Activated naive CD4-positive, alpha-beta T cell treated with anti-CD3 and anti-CD28 coated beads, Interleukin-2, amount 10 ng/mL, durations not matched to agents 7 days and 5 days (primary cell): ENCODE data around the gene TECPR2.

Source experiments
- CTCF ChIA-PET: fragments of 350-600 bp; sonication (Branson Sonifier 250); formaldehyde crosslinking; loops from one replicate; lab custom pipeline; 2021; ENCODE audit warnings: antibody characterized with exemption; lab: Charles Lee
- DNase-seq: peaks from one replicate; pipeline ENCODE4 v3.0.0-alpha.2; 2020
- H3K27ac Mint-ChIP-seq: one replicate; pipeline ENCODE4 v1.8.0; 2021; ENCODE audit warnings: mild to moderate bottlenecking, moderate library complexity, mixed read lengths
- H3K27me3 Mint-ChIP-seq: one replicate; pipeline ENCODE4 v1.8.0; 2021; ENCODE audit warnings: mild to moderate bottlenecking, mixed read lengths
- H3K36me3 Mint-ChIP-seq: one replicate; pipeline ENCODE4 v1.8.0; 2021; ENCODE audit warnings: mixed read lengths
- H3K4me1 Mint-ChIP-seq: one replicate; pipeline ENCODE4 v1.8.0; 2021; ENCODE audit warnings: mixed read lengths
- H3K4me3 Mint-ChIP-seq: one replicate; pipeline ENCODE4 v1.8.0; 2021; ENCODE audit warnings: mild to moderate bottlenecking, moderate library complexity, mixed read lengths
- H3K9me3 Mint-ChIP-seq: one replicate; pipeline ENCODE4 v1.8.0; 2021; ENCODE audit warnings: mixed read lengths

Gene TECPR2, protein sequence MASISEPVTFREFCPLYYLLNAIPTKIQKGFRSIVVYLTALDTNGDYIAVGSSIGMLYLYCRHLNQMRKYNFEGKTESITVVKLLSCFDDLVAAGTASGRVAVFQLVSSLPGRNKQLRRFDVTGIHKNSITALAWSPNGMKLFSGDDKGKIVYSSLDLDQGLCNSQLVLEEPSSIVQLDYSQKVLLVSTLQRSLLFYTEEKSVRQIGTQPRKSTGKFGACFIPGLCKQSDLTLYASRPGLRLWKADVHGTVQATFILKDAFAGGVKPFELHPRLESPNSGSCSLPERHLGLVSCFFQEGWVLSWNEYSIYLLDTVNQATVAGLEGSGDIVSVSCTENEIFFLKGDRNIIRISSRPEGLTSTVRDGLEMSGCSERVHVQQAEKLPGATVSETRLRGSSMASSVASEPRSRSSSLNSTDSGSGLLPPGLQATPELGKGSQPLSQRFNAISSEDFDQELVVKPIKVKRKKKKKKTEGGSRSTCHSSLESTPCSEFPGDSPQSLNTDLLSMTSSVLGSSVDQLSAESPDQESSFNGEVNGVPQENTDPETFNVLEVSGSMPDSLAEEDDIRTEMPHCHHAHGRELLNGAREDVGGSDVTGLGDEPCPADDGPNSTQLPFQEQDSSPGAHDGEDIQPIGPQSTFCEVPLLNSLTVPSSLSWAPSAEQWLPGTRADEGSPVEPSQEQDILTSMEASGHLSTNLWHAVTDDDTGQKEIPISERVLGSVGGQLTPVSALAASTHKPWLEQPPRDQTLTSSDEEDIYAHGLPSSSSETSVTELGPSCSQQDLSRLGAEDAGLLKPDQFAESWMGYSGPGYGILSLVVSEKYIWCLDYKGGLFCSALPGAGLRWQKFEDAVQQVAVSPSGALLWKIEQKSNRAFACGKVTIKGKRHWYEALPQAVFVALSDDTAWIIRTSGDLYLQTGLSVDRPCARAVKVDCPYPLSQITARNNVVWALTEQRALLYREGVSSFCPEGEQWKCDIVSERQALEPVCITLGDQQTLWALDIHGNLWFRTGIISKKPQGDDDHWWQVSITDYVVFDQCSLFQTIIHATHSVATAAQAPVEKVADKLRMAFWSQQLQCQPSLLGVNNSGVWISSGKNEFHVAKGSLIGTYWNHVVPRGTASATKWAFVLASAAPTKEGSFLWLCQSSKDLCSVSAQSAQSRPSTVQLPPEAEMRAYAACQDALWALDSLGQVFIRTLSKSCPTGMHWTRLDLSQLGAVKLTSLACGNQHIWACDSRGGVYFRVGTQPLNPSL (N-terminal part only)

DNA sequence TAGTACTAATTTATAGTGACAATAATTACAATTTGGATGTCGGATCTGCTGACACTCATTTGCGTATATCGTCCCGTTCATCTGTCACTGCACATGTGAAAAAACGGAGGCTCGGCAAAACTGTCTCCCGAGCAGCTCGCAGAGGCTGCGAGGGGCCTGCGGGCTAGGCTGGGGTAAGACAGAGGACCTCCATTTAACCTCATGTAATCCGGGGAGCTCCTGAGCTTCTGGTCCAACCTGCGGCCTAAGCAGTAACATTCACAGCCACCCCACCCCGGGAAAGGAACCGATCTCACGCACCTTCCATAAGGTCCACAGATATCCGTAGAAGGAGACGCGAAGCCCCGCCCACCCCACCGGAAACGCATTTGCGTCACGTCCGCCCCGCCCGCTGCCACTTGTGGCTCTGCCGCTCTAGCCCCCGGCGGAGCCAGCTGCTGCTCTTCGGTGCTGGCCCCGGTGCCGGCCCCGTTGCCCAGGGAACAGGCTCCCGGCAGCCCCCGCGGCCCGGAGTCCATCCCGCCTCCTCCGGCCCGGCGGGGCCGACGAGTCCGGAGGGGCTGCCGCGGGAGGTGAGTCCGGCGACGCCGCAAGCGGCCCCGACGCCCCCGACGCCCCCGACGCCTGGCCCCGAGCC, at the start of gene TECPR2, which contains the start of gene CINP:
Gene TECPR2 (plus strand): TSS at position 397 of the 637 bp plus-strand sequence. CDS start 13,781 bp downstream, outside the sequence.
Gene CINP (minus strand): TSS at position 346 of the 637 bp plus-strand sequence. CDS start 39 bp downstream, at position 307.
- H3K36me3 Mint-ChIP-seq = peaks cover 8% of the 10 kb centered on the region
- peak; percentile 99 for DNase-seq
- H3K9me3 Mint-ChIP-seq = no peaks in the 10 kb centered on the region
- no peak within 1 kb of the TSS for H3K4me3 Mint-ChIP-seq
- CTCF ChIA-PET = interaction anchor here (1.5 kb wide), 1 partner anchor 49 kb away, joined by 3 read pairs; no protein-coding TSS in a partner anchor
- peak within 1 kb of the TSS; percentile 93 for H3K27ac Mint-ChIP-seq
- peaks cover 32% of the 10 kb centered on the region for H3K4me1 Mint-ChIP-seq
- H3K27me3 Mint-ChIP-seq = peaks cover 6% of the 10 kb centered on the region

DNA sequence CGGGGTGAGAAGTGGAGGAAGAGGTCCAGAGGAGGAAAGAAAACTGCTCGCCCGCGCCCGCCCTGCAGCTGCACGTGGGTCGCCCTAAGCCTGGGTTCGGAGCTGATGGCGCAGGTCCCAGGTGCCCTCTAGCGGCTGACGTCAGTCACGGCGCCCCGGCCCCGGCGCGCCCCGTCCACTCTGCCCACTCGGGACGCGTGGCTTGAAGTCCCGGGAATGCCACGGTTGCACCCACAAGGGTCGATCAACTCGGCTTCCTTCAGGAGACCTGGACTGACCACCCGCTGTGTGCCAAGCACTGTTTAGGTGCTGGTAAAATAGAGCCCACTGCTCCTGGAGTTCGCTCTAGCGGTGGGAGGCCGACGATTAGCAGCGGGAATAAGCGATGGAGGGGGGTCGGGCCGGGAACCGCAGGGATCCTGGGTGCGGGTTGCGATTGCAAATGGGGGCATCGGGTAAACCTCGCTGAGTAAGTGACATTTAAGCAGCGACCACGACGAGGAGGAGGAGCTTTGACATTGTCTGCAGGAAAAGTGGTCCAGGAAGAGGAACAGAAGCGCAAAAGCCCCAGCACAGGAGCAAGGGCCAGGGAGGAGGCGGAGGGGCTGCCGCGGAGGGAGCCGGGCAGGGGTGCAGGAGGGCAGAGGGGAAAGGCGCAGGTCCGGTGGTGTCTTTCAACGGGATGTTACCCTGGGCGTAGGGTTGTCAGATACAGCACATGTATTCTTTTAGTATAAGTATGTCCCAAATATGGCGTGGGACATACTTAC, 48.3 kb upstream of the TECPR2 start:
- H3K27me3 Mint-ChIP-seq = peaks cover 19% of the 10 kb centered on the region

DNA sequence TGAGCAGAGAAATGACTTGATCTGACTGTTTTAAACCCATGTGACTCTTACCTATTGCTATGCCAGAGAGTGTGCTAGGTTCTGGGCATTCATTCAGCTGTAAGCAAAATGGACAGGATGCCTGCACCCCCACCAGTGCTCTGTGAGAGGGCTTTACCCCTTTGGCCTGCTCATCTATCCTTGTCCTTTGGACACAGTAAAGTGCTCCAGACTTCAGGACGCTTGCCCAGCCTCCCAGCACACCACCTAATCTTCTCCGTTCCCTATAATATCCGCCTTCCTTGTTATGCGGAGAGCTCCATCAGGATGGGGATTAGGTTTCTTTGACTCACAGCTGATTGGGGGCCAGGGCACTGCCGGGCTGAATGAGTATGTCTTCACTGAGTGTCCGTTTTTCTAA, 47.6 kb upstream of the TECPR2 start:
- Mint-ChIP-seq H3K4me3 (peak overlapping the region; percentile 74), H3K36me3 (peaks cover 4% of the 10 kb centered on the region), H3K4me1 (peaks cover 58% of the 10 kb centered on the region), H3K9me3 (no peaks in the 10 kb centered on the region), H3K27me3 (peaks cover 19% of the 10 kb centered on the region), H3K27ac (no peak overlapping the region)
- CTCF ChIA-PET = interaction anchor here (0.7 to 1.9 kb wide), 4 partner anchors 10 to 294 kb away, joined by 3 to 9 read pairs (median 3); partner anchors contain the start of gene MOK
- DNase-seq = no peak

More for the DNA sequence above, 48.3 kb upstream of the TECPR2 start:
- Mint-ChIP-seq H3K4me1 (peaks cover 57% of the 10 kb centered on the region), H3K27ac (peak overlapping the region; percentile 38), H3K9me3 (no peaks in the 10 kb centered on the region), H3K4me3 (peak overlapping the region; percentile 74), H3K36me3 (peaks cover 3% of the 10 kb centered on the region)
- CTCF ChIA-PET = interaction anchor here (0.6 to 1.9 kb wide), 13 partner anchors 8 to 353 kb away, joined by 3 to 9 read pairs (median 4); partner anchors contain the start of genes CINP, MOK and TECPR2
- peak; percentile 87 for DNase-seq

DNA sequence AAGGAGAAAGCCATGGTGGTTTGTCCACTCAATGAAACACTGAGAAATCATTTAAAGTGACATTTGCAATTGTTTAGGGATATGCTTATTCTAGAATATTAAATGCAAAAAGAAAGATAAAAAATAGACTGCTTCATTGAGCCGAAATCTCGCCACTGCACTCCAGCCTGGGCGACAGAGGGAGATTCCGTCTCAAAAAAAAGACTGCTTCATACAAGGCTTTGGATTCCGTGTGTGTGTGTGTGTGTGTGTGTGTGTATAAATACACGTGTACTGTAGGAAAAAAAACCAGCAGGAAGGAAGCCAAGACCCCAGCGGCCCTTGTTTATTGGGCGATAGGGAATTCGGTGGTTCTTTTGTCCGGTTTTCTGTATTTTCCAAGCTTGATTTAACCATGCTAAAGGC, 46.4 kb upstream of the TECPR2 start:
- H3K4me1 Mint-ChIP-seq = peaks cover 70% of the 10 kb centered on the region
- peaks cover 17% of the 10 kb centered on the region for H3K27me3 Mint-ChIP-seq
- no peaks in the 10 kb centered on the region for H3K9me3 Mint-ChIP-seq
- CTCF ChIA-PET = interaction anchor here (0.6 to 4.7 kb wide), 10 partner anchors 11 to 355 kb away, joined by 3 to 24 read pairs (median 3); partner anchors contain the start of gene MOK
- peak overlapping the region; percentile 95 for H3K27ac Mint-ChIP-seq
- peak; percentile 65 for DNase-seq
- peak overlapping the region; percentile 88 for H3K4me3 Mint-ChIP-seq
- H3K36me3 Mint-ChIP-seq = peaks cover 4% of the 10 kb centered on the region

DNA sequence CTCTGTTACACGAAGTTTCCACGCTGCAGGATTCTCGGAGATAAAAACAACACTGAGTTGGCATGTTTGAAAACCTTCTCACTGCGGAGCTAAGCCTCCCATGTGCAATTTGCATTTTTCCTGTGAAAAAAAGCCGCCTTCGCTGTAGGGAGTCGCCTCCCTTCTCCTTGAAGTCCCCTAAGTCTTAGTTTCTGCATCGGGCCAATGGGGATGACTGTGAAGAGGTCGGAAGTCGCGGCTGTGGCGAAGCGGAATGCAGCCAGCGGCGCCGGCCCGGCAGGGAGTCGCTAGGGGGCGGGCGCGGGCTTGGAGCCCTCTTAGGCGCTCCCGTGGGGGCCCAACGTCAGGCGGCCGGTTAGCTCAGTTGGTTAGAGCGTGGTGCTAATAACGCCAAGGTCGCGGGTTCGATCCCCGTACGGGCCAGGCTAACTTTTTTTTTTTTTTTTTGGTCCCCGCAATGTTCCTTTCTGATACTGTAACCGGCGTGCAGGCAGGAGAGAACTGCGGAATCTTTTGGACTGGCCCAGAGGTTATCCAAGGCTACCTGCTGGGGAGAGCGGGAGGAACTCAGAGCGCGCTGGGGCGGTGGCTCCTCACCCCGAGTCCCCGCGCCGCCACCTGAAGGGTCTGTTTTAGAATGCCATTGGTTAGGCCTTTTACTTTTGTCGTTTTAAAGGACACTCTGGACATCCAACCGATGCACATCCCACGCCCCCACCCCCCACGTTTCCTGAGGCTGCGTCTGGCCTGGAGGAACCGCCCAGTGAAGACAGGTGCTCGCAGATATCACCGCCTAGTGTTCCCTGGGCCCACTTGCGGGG, 45.8 kb upstream of the TECPR2 start:
- peaks cover 17% of the 10 kb centered on the region for H3K27me3 Mint-ChIP-seq
- DNase-seq = peak; percentile 95
- no peaks in the 10 kb centered on the region for H3K9me3 Mint-ChIP-seq
- peaks cover 76% of the 10 kb centered on the region for H3K4me1 Mint-ChIP-seq
- CTCF ChIA-PET = interaction anchor here (0.6 to 4.7 kb wide), 17 partner anchors 11 to 378 kb away, joined by 3 to 24 read pairs (median 3); partner anchors contain the start of gene MOK
- peaks cover 4% of the 10 kb centered on the region for H3K36me3 Mint-ChIP-seq
- H3K4me3 Mint-ChIP-seq = peak overlapping the region; percentile 88
- peak overlapping the region; percentile 95 for H3K27ac Mint-ChIP-seq

DNA sequence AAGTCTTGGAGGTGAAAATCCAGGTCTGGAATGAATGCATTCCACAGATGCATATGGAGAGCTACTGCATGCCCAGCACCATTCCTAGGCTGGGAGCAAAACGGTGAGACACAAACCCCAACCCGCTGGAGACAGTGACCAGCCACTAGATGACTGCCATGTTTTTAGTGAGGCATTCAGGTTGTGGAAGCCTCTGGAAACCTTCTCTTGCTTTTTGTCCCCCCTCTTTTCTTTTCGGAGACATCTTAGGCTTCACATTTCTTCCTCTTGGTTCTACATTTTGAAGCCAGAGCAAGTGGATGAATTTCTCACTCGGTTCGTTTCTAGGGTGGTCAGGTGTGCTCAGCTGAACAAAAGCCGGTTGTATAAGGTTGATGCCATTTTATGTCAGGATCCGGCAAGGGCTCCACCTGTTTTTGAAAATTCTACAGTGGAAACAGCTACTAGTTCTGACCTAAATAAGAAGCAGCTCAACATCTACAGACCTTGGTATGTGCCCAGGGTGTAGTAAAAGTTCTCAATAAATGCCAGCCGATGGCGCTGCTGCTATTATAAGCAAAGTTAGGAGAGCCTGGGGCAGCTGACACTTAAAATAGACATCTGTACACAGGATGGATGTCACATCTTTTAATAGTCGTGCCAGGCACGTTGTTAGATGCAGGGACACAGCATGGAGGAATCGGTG, 45.0 kb upstream of the TECPR2 start:
- peaks cover 17% of the 10 kb centered on the region for H3K27me3 Mint-ChIP-seq
- DNase-seq = peak; percentile 48
- CTCF ChIA-PET = interaction anchor here (0.9 to 4.7 kb wide), 14 partner anchors 10 to 377 kb away, joined by 3 to 24 read pairs (median 4); partner anchors contain the start of genes DYNC1H1 and MOK
- no peaks in the 10 kb centered on the region for H3K9me3 Mint-ChIP-seq
- peaks cover 81% of the 10 kb centered on the region for H3K4me1 Mint-ChIP-seq
- peaks cover 4% of the 10 kb centered on the region for H3K36me3 Mint-ChIP-seq
- H3K27ac Mint-ChIP-seq = peak overlapping the region; percentile 95
- H3K4me3 Mint-ChIP-seq = peak overlapping the region; percentile 88

DNA sequence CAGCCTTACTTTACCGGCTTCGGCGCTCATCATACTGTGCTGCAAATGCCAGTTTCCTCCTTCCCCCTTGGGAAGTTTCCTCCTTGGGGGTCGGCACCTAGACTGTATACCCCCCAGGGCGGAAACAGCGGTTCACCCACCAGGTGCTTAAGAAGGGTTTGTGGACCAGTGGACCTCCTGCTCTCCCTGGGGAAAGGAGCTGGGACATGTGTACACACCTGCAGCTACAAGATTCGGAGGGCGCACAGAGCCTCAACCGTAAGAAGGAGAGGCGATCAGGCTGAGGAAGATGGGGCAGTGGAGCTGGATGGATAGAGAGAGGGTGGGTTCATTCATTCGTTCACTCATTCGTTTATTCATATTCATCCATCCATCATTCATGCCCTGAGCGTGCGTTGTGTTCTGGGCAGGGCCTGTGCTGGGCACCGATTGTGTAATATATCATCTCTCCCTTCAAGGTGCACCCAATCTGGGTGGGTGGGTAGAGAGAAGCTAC, 43.9 kb upstream of the TECPR2 start:
- H3K9me3 Mint-ChIP-seq = no peaks in the 10 kb centered on the region
- peak overlapping the region; percentile 95 for H3K27ac Mint-ChIP-seq
- peaks cover 17% of the 10 kb centered on the region for H3K27me3 Mint-ChIP-seq
- peaks cover 79% of the 10 kb centered on the region for H3K4me1 Mint-ChIP-seq
- peak overlapping the region; percentile 88 for H3K4me3 Mint-ChIP-seq
- CTCF ChIA-PET = interaction anchor here (1.2 to 4.7 kb wide), 5 partner anchors 90 to 354 kb away, joined by 3 to 24 read pairs (median 5); partner anchors contain the start of gene DYNC1H1
- DNase-seq = peak; percentile 27
- peaks cover 4% of the 10 kb centered on the region for H3K36me3 Mint-ChIP-seq

DNA sequence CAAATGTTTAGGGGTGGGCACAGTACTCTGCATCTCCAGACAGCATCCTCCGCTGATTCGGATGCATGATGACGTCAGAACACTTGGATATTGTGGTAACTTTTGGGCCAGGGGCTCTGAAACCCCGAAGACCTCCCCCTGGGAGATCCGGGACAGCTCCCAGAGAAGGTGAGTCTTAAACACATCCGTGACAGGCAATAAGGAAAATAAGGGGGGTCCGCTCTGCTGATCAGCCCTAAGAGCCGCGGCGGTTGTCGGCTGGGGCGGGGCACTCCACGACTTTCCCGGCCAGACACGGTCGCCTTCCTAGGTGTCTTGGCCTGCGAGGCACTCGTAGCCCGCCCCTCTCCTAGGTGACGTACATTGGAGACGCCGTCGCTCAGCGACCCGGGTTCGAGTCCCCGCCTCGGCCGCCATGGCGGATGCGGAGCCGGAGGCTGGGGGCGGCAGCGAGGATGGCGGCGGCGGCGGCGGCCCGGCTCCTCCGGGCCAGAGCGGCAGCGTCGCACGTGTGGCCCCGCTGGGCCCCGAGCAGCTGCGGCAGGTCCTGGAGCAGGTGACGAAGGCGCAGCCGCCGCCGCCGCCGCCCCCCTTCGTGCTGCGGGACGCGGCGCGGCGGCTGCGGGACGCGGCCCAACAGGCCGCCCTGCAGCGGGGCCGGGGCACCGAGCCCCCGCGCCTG, 43.2 kb upstream of the TECPR2 start, which contains the start of gene ZNF839:
Gene ZNF839 (plus strand): TSS at position 396 of the 682 bp plus-strand sequence. CDS start 20 bp downstream, at position 416.
- CTCF ChIA-PET = interaction anchor here (1.2 to 4.7 kb wide), 3 partner anchors 57 to 199 kb away, joined by 3 to 24 read pairs (median 12); no protein-coding TSS in a partner anchor
- H3K36me3 Mint-ChIP-seq = peaks cover 4% of the 10 kb centered on the region
- peak within 1 kb of the TSS; percentile 88 for H3K4me3 Mint-ChIP-seq
- H3K27me3 Mint-ChIP-seq = peaks cover 13% of the 10 kb centered on the region
- no peaks in the 10 kb centered on the region for H3K9me3 Mint-ChIP-seq
- peak; percentile 96 for DNase-seq
- H3K4me1 Mint-ChIP-seq = peaks cover 73% of the 10 kb centered on the region
- peak within 1 kb of the TSS; percentile 95 for H3K27ac Mint-ChIP-seq

DNA sequence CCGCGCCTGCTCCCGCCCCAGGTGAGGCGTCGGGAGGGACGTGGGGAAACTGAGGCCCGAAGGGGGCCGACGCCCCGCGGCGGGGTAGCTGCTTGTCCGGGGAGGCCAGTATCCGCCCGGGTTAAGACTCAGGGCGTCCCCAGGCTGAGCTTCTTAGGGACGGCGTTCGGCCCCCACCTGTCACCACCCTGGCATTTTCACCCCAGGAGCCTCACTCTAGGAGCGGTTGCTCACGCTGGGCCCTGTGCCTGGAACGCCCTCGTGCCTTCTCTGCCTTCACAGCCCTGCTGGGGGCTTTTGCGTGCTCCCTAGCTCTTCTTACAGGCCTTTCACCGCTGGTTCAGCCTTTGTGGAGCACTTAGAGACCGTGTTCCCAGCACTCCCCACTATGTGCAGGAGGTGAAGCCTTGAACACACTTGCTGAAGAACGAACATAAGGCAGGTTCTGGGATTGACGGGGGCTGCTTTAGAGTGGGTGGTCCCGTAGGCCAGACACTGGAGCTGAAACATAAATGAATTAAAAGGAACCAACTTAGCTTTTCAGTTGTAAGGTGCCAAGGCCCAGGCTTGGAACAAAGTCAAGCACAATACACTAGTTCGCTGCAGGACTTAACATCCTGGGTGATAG, 42.6 kb upstream of the TECPR2 start:
- H3K27me3 Mint-ChIP-seq = peaks cover 9% of the 10 kb centered on the region
- DNase-seq = peak; percentile 51
- CTCF ChIA-PET = interaction anchor here (1.2 to 4.7 kb wide), 3 partner anchors 56 to 198 kb away, joined by 3 to 24 read pairs (median 3); no protein-coding TSS in a partner anchor
- H3K9me3 Mint-ChIP-seq = no peaks in the 10 kb centered on the region
- peak overlapping the region; percentile 92 for H3K27ac Mint-ChIP-seq
- peaks cover 66% of the 10 kb centered on the region for H3K4me1 Mint-ChIP-seq
- H3K36me3 Mint-ChIP-seq = peaks cover 4% of the 10 kb centered on the region
- peak overlapping the region; percentile 88 for H3K4me3 Mint-ChIP-seq
